Measurements from ENCODE around the gene IL31. TPM values are rescaled to one million over a fixed set of nuclear protein-coding genes. Genes with fewer than 3 reads are reported as not detected.
A peak's percentile ranks its signal among the peaks of the same experiment; 100 is the strongest.

Gene IL31
- total RNA-seq, result not detected

DNA sequence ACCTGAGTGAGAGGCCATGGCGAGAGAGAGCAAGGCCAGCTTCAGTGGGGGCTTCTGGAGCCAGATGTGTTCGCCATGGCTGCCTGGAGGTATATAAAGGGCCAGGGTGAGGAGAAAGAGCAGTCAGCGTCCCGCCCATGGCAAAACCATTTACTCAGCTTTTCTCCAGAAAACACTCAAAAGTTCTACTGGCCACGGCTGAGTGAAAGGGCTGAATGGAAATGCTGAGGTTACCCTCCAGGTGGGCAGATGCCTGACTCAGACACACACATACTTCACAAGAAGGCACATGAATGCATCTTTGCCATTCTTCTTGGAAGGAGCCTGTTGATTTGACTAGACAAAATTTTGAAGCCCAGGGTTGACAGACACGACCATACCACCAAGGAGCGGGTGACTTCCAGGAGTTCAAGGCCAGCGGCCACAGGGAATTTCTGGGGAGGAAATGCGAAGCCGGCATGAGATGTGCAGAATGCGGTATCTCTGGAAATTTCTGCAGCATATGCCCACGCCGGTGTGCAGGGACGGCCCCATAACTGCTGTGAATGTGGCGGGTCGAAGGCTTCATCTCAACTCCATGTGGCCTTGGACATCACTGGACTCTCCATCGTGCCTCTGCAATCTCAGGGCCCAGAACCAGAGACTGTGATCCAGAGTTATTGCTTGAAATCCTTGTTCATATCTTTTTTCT is at the start of gene IL31:
TSS of gene IL31 (minus strand) at position 67 of the 691 bp plus-strand sequence. CDS start at position 18, 49 bp downstream.

DNA sequence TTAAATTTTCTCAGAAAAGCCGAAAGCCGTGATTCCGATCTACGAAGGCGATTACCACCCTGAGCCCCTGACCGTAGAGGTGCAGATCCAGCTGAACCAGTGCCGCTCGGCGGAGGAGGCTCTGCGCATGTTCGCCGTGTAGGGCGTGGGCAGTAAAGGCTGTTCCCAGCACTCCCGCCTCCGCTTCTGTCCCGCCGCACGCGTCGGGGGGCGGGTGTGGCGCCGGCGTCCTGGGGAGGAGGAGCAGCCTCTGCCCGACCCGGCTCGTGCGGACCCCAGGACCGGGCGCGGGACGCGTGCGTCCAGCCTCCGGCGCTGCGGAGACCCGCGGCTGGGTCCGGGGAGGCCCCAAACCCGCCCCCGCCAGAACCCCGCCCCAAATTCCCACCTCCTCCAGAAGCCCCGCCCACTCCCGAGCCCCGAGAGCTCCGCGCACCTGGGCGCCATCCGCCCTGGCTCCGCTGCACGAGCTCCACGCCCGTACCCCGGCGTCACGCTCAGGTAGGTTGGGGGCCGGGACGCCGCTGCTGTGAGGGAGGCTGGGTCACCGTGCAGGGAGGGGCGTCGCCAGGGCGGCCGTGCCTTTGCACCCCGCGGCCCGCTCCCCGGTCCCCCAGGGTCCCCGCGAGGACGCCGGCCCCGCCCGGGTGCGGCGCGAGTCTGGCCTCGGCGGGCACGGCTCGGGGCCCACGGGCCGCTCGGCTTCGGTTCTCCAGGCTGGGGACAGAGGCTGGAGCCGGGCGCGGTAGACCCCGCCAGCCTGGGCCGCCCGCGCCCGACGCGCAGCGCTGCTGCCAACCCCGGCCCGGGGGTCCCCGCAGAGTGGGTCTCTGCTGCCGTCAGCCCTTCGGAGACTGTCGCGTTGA is 29.5 kb upstream of the IL31 start, which contains the start of gene B3GNT4:
TSS of gene B3GNT4 (plus strand) at position 409 of the 866 bp plus-strand sequence. CDS start 910 bp downstream, outside the sequence.

GRCh38 chr12:122182887-122183587 is 9.0 kb upstream of the IL31 start, which contains the start of gene LRRC43:
Gene LRRC43 (plus strand): TSS chr12:122183123. CDS start chr12:122183145, 22 bp downstream.

Small RNA genes lying within 50 kb of the gene (small RNA-seq; reads per million reads assigned to genes)
- 0.70 reads per million, percentile 74 among the genes with 10 or more reads in this experiment for gene DIABLO (ENCODE audit: low replicate concordance)

Other genes starting within 250 kb of the IL31 start
- gene BCL7A, start 152.3 kb downstream of the IL31 start, total RNA-seq, result 32.7 TPM
- gene MLXIP, start 95.5 kb downstream of the IL31 start, total RNA-seq, result 34.2 TPM
- 5.3 TPM for gene LRRC43, start 8.9 kb upstream of the IL31 start, total RNA-seq
- 1.1 TPM for gene B3GNT4, start 29.5 kb upstream of the IL31 start, total RNA-seq
- 42.6 TPM for gene DIABLO, start 51.8 kb upstream of the IL31 start, total RNA-seq
- gene VPS33A, start 92.3 kb upstream of the IL31 start, total RNA-seq, result 14.6 TPM
- gene CLIP1, start 248.4 kb upstream of the IL31 start, total RNA-seq, result 37.3 TPM